CD14-positive monocyte (primary cell): ENCODE measurements around the gene CPEB4. TPM values are rescaled to one million over a fixed set of nuclear protein-coding genes. Genes with fewer than 3 reads are reported as not detected.

Source experiments
- DNase-seq, 3 donors: peaks; one replicate each; pipeline ENCODE4 v3.0.0-alpha.2; 2011 to 2022
- H2AFZ ChIP-seq: 2 replicates; pipeline ENCODE4 v1.6.0; 2012; ENCODE audit warnings: mild to moderate bottlenecking, low read depth, low read length, inconsistent platforms; ENCODE audit not compliant: insufficient read depth, poor library complexity, severe bottlenecking
- H3K27ac ChIP-seq, 2 donors: 1 replicate in 1 of 2; 2 replicates in 1 of 2; pipeline ENCODE4 v1.5.1; 2012 to 2013; ENCODE audit warnings: low read length in 2 of 2, control low read depth in 1 of 2, inconsistent platforms in 1 of 2, low read depth in 1 of 2, mild to moderate bottlenecking in 1 of 2
- H3K27me3 ChIP-seq, 2 donors: one replicate each; pipeline versions ENCODE4 v1.6.0 to v1.6.1; 2011 to 2013; ENCODE audit warnings: low read length in 2 of 2; ENCODE audit not compliant: control insufficient read depth in 2 of 2, insufficient read depth in 2 of 2
- H3K36me3 ChIP-seq, 2 donors: replicated peaks in 1 of 2; 1 replicate in 1 of 2; 2 replicates in 1 of 2; pipeline versions ENCODE4 v1.5.1 to v1.6.1; 2012 to 2013; ENCODE audit warnings: low read length in 2 of 2, control low read depth in 1 of 2, inconsistent platforms in 1 of 2, mild to moderate bottlenecking in 1 of 2; ENCODE audit not compliant: insufficient read depth in 2 of 2, control insufficient read depth in 1 of 2
- H3K4me1 ChIP-seq, 2 donors: 1 replicate in 1 of 2; 2 replicates in 1 of 2; pipeline versions ENCODE4 v1.5.1 to v1.6.1; 2012 to 2013; ENCODE audit warnings: low read length in 2 of 2, control low read depth in 1 of 2, inconsistent platforms in 1 of 2, mild to moderate bottlenecking in 1 of 2, moderate library complexity in 1 of 2; ENCODE audit not compliant: insufficient read depth in 2 of 2, control insufficient read depth in 1 of 2
- H3K4me2 ChIP-seq: replicated peaks from 2 replicates; pipeline ENCODE3; 2012; ENCODE audit warnings: low read length, moderate library complexity, mild to moderate bottlenecking; ENCODE audit not compliant: poor library complexity, severe bottlenecking; ENCODE audit errors: extremely low read depth
- H3K4me3 ChIP-seq, 3 experiments: fragments of 200-600 bp in 1 of 3; sonication (generic) in 1 of 3; replicated peaks in 1 of 3; 1 replicate in 2 of 3; 2 replicates in 1 of 3; pipeline ENCODE4 v1.5.1; 2011 to 2013; ENCODE audit warnings: low read length in 3 of 3, mild to moderate bottlenecking in 3 of 3, control low read depth in 2 of 3, low read depth in 2 of 3, inconsistent platforms in 1 of 3, moderate library complexity in 1 of 3
- H3K79me2 ChIP-seq: 2 replicates; pipeline ENCODE4 v1.6.0; 2012; ENCODE audit warnings: mild to moderate bottlenecking, control low read depth, inconsistent platforms, low read length, moderate library complexity; ENCODE audit not compliant: insufficient read depth
- H3K9ac ChIP-seq: 2 replicates; pipeline ENCODE4 v1.6.0; 2017; ENCODE audit warnings: low read length, mild to moderate bottlenecking; ENCODE audit not compliant: insufficient read depth, poor library complexity, severe bottlenecking
- H3K9me3 ChIP-seq, 2 donors: replicated peaks in 1 of 2; 1 replicate in 1 of 2; 2 replicates in 1 of 2; pipeline versions ENCODE4 v1.5.1 to v1.6.1; 2012 to 2013; ENCODE audit warnings: low read length in 2 of 2, control low read depth in 1 of 2; ENCODE audit not compliant: control insufficient read depth in 1 of 2, insufficient read depth in 1 of 2
- H4K20me1 ChIP-seq: 2 replicates; pipeline ENCODE4 v1.6.0; 2012; ENCODE audit warnings: mild to moderate bottlenecking, low read length, control low read depth, moderate library complexity; ENCODE audit not compliant: insufficient read depth
- H3K27ac Mint-ChIP-seq, 7 donors: one replicate each; pipeline ENCODE4 v1.8.0; 2020; ENCODE audit warnings: mild to moderate bottlenecking in 7 of 7, mixed read lengths in 7 of 7, moderate library complexity in 6 of 7, inconsistent platforms in 2 of 7
- H3K27me3 Mint-ChIP-seq, 3 donors: one replicate each; pipeline ENCODE4 v1.8.0; 2021 to 2022; ENCODE audit warnings: low read depth in 3 of 3, mild to moderate bottlenecking in 3 of 3, mixed read lengths in 3 of 3, moderate library complexity in 3 of 3, inconsistent platforms in 1 of 3
- H3K36me3 Mint-ChIP-seq, 2 donors: one replicate each; pipeline ENCODE4 v1.8.0; 2020; ENCODE audit warnings: mixed read lengths in 2 of 2, inconsistent platforms in 1 of 2, mild to moderate bottlenecking in 1 of 2
- H3K4me1 Mint-ChIP-seq: one replicate; pipeline ENCODE4 v1.8.0; 2020; ENCODE audit warnings: mild to moderate bottlenecking, mixed read lengths
- H3K4me3 Mint-ChIP-seq, 2 donors: one replicate each; pipeline ENCODE4 v1.8.0; 2020; ENCODE audit warnings: mild to moderate bottlenecking in 2 of 2, mixed read lengths in 2 of 2, moderate library complexity in 1 of 2
- H3K9me3 Mint-ChIP-seq, 7 donors: one replicate each; pipeline ENCODE4 v1.8.0; 2020 to 2022; ENCODE audit warnings: mixed read lengths in 7 of 7, mild to moderate bottlenecking in 6 of 7, moderate library complexity in 6 of 7, inconsistent platforms in 2 of 7
- WGBS: methylation state at CpG from one replicate; pipeline ENCODE4 v1.1.5; 2013; ENCODE audit warnings: missing lambda C conversion rate; ENCODE audit not compliant: insufficient coverage; 5-methylcytosine and 5-hydroxymethylcytosine counted together
- intact Hi-C, 2 donors: fragments of 100-400 bp; cut with micrococcal nuclease; formaldehyde crosslinking; loops; one replicate each; pipeline versions ENCODE4 v1.15.0 to v1.15.1; 2023
- polyA plus RNA-seq, 3 donors: library from polyadenylated mRNA; depleted of rRNA in 1 of 3; unstranded in 2 of 3; stranded (reverse) in 1 of 3; fragments of 300-500 nt in 2 of 3; fragments of >200 nt in 1 of 3; fragmentation: Illumina TruSeq in 2 of 3; gene quantifications; 1 replicate in 2 of 3; 2 replicates in 1 of 3; pipeline ENCODE4 v1.2.3, GENCODE V29; 2012 to 2021
- TF ChIP-seq, protein P1 (sequence below): fragments of 200-600 bp; IDR thresholded peaks from one replicate; pipeline ENCODE4 v1.8.0; 2022; ENCODE audit warnings: antibody characterized with exemption, mild to moderate bottlenecking

The CPEB4 gene
- polyA plus RNA-seq, 3 donors, result 10.7 to 27.3 (median 13.9) TPM

- no peak for DNase-seq
- peaks cover 14 to 32% (median 18%) of the 10 kb centered on the region in 3 donors for H3K27me3 Mint-ChIP-seq
- TF ChIP-seq, protein P1, sequence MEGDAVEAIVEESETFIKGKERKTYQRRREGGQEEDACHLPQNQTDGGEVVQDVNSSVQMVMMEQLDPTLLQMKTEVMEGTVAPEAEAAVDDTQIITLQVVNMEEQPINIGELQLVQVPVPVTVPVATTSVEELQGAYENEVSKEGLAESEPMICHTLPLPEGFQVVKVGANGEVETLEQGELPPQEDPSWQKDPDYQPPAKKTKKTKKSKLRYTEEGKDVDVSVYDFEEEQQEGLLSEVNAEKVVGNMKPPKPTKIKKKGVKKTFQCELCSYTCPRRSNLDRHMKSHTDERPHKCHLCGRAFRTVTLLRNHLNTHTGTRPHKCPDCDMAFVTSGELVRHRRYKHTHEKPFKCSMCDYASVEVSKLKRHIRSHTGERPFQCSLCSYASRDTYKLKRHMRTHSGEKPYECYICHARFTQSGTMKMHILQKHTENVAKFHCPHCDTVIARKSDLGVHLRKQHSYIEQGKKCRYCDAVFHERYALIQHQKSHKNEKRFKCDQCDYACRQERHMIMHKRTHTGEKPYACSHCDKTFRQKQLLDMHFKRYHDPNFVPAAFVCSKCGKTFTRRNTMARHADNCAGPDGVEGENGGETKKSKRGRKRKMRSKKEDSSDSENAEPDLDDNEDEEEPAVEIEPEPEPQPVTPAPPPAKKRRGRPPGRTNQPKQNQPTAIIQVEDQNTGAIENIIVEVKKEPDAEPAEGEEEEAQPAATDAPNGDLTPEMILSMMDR, result no peak
- H3K36me3 ChIP-seq, result no peaks in the 10 kb centered on the region
- no peak overlapping the region for H3K27ac ChIP-seq
- peak overlapping the region; percentile 87 for H2AFZ ChIP-seq
- peak overlapping the region; percentile 37 for H3K9ac ChIP-seq
- H3K4me2 ChIP-seq, result peak overlapping the region; percentile 74
- H3K4me3 Mint-ChIP-seq, result peak overlapping the region; percentile 82 to 89
- H3K4me1 ChIP-seq, result peaks cover 11 to 14% of the 10 kb centered on the region in 2 donors
- no peaks in the 10 kb centered on the region for H4K20me1 ChIP-seq
- no peaks in the 10 kb centered on the region for H3K79me2 ChIP-seq
- peaks cover 29% of the 10 kb centered on the region for H3K4me1 Mint-ChIP-seq
- 65% methylated on average over 2 of the region's 6 CpGs for WGBS
- peak overlapping the region in 2 of 7 donors; percentile 15 to 49 for H3K27ac Mint-ChIP-seq
- intact Hi-C loops, result loop anchor here (2.0 to 10.0 kb wide), 2 partner anchors 354 to 678 kb away; no protein-coding TSS in a partner anchor
- no peaks in the 10 kb centered on the region for H3K36me3 Mint-ChIP-seq
- peaks cover 0 to 3% (median 0%) of the 10 kb centered on the region in 7 donors for H3K9me3 Mint-ChIP-seq
- no peaks in the 10 kb centered on the region for H3K9me3 ChIP-seq
- peak overlapping the region in 1 of 3 experiments; percentile 73 for H3K4me3 ChIP-seq
- peaks cover 2 to 11% of the 10 kb centered on the region in 2 donors for H3K27me3 ChIP-seq
Observed at GRCh38 chr5:173972607-173972924, 84.4 kb downstream of the CPEB4 start.

DNA sequence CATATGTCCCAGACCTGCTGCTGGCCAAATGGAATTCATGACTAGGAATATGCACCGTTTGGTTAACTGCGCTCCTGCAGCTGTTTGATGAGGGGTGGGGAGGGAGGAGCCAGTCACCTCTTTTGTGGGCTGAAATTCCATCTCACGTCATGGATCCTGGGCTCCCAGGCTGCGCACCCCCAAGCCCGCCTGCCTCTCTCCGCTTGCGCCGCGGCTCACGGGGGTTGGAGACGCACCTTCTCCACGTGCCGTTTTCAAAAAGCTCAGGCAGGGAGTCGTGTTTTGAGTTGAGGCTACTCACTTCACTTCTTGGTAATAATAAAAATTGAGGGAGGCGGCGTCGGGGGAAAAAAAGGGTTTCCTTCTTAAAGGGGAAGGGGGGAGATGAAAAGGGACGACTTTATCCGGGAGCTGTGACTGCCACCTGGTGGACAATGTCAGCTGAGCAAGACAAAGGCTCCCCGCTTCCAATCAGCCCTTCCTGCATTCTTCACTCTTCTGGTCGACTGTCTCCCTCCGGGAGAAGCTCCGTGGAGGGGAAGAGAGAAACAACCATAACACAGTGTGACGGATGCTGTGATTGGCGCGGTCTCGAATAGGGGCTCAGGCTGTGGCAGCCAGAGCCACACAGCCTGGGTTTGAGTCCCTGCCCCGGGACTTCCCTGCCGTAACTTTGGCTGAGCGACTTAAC is 84.9 kb downstream of the CPEB4 start:
- peaks cover 2 to 16% of the 10 kb centered on the region in 2 donors for H3K27me3 ChIP-seq
- H2AFZ ChIP-seq, result peak overlapping the region; percentile 87
- H3K9me3 ChIP-seq, result no peaks in the 10 kb centered on the region
- H3K4me3 ChIP-seq, result peak overlapping the region; percentile 25 to 73 (median 25)
- H3K27ac Mint-ChIP-seq, result peak overlapping the region in 4 of 7 donors; percentile 15 to 56 (median 48)
- TF ChIP-seq, protein P1, result peak; percentile 84
- H3K4me2 ChIP-seq, result peak overlapping the region; percentile 74
- H3K36me3 ChIP-seq, result no peaks in the 10 kb centered on the region
- peaks cover 11 to 14% of the 10 kb centered on the region in 2 donors for H3K4me1 ChIP-seq
- no peaks in the 10 kb centered on the region for H3K36me3 Mint-ChIP-seq
- H3K9ac ChIP-seq, result peak overlapping the region; percentile 37
- H3K27me3 Mint-ChIP-seq, result peaks cover 19 to 36% (median 22%) of the 10 kb centered on the region in 3 donors
- H3K27ac ChIP-seq, result no peak overlapping the region
- intact Hi-C loops, result loop anchor here (1.0 to 10.0 kb wide), 3 partner anchors 354 to 678 kb away; no protein-coding TSS in a partner anchor
- WGBS, result 4% methylated on average over 18 of the region's 30 CpGs
- DNase-seq, result peak; percentile 64 to 75 (median 75)
- H4K20me1 ChIP-seq, result no peaks in the 10 kb centered on the region
- H3K4me3 Mint-ChIP-seq, result peak overlapping the region; percentile 82 to 89
- H3K4me1 Mint-ChIP-seq, result peaks cover 29% of the 10 kb centered on the region
- H3K79me2 ChIP-seq, result no peaks in the 10 kb centered on the region
- peaks cover 0 to 3% (median 0%) of the 10 kb centered on the region in 7 donors for H3K9me3 Mint-ChIP-seq
